GM12872 (cell line): ENCODE measurements around the gene CDK2AP2.

Source experiments
- TF ChIP-seq, protein P1 (sequence below): IDR thresholded peaks from 3 replicates; pipeline ENCODE4 v1.5.1; 2011; ENCODE audit warnings: low read depth, mild to moderate bottlenecking, low read length, moderate library complexity; ENCODE audit not compliant: insufficient read depth

CDK2AP2 gene

GRCh38 chr11:67516806-67517205, 8.8 kb upstream of the CDK2AP2 start:
- TF ChIP-seq, protein P1, sequence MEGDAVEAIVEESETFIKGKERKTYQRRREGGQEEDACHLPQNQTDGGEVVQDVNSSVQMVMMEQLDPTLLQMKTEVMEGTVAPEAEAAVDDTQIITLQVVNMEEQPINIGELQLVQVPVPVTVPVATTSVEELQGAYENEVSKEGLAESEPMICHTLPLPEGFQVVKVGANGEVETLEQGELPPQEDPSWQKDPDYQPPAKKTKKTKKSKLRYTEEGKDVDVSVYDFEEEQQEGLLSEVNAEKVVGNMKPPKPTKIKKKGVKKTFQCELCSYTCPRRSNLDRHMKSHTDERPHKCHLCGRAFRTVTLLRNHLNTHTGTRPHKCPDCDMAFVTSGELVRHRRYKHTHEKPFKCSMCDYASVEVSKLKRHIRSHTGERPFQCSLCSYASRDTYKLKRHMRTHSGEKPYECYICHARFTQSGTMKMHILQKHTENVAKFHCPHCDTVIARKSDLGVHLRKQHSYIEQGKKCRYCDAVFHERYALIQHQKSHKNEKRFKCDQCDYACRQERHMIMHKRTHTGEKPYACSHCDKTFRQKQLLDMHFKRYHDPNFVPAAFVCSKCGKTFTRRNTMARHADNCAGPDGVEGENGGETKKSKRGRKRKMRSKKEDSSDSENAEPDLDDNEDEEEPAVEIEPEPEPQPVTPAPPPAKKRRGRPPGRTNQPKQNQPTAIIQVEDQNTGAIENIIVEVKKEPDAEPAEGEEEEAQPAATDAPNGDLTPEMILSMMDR: no peak

DNA sequence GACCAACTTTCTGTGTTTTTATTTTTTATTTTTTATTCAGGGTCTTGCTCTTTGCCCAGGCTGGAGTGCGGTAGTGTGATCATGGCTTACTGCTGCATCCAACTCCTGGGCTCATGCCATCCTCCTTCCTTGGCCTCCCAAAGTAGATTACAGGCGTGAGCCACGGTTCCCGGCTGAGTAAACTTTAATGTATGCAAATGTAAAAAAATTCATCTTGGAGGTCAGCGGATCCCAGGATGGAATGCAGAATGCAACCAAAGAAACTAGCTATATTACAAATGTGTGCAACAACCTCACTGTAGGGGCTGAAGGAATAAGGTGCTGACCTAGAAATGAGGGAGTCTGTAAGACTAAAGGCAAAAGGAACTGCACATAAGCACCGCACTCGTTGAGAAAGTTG, 6.2 kb upstream of the CDK2AP2 start:
- TF ChIP-seq, protein P1: no peak

DNA sequence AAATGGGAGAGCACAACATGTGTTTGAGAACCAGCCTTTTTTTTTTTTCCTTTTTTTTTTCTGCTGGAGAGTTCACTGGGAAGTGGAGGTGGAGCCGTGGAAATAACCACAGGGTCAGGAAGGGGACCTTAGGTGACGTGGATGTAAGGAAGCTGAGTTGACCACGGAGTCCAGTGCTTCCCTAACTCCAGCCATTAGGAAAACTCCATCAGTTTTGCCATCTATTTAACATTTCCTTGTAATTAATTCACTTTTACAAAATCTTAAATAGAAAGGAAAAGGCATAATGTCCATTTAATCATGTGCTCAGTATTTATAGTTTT, 2.0 kb upstream of the CDK2AP2 start:
- TF ChIP-seq, protein P1: no peak

GRCh38 chr11:67508486-67509121, 642 bp upstream of the CDK2AP2 start:
- TF ChIP-seq, protein P1: no peak

DNA sequence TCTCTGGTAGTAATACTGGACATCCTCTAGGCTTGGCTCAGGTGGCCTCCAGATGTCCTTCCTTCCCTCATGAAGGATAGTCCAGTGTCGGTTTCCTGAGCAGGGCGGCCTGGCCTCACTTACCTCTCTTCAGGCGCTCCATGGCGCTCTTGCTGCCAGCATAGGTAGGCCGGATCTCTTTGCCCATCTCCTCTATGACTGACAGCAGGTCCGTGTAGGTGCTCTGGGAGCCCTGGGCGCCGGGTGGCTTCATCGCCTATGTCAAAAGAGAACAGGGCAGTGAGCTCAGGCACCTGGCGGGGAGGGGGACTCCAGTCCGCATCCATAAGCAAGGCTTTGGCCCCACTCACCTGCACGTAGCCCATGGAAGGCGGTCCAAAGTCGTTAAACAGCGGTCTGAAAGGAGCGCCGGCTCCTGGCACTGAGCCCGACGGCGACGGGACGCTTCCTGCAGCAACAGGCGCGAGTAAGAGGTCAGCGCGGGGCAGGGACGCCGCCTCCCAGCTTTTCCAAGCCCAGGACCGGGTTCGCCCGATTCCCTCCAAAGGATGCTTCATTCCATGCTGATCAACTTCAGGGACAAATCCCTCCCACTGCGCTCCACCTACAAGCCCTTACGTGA, 609 bp downstream of the CDK2AP2 start:
- TF ChIP-seq, protein P1: no peak

DNA sequence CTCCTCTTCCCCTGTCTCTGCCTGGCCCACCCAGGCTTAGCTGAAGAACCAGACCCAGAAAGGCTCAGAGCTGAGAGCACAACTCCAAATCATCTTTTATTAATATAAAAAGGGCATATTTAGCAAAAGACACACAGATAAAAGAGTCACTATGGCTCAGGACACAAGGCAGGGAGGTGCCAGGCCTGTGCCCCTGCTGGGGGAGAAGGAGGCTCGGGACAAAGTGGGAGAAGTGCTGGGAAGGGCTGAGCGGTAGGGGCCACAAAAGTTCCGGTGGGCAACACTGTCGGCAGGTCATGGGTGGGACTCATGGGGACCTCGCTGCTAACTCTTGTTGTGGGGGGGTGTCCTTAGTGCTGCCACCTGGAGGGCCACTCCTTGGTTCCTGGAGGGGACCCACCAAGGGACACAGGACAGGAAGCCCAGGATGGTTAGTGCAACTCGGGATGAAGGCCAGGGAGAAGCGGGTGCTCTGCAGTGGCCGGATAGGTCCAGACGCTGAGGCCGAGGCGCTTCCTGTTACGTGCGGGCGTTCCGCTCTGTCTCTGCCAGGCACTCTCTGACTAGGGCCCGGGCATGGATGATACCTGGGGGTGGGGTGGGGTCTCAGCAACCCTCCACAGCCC, 1.4 kb downstream of the CDK2AP2 start:
- TF ChIP-seq, protein P1: no peak

- TF ChIP-seq, protein P1: peak; percentile 97
Measured at GRCh38 chr11:67505605-67506396, 2.2 kb downstream of the CDK2AP2 start.
